Hematopoietic multipotent progenitor cell treated with erythropoietin and hydrocortisone succinate and interleukin-3 and kit ligand, for 4 days (in vitro differentiated cells): Measurements from ENCODE around the gene NMT1.

Experiments
- DNase-seq: peaks from one replicate; pipeline ENCODE4 v3.0.0-alpha.2; 2015

NMT1 gene

GRCh38 chr17:45086391-45086790 is 25.3 kb downstream of the NMT1 start:
- no peak for DNase-seq

- DNase-seq, result no peak
Observed at GRCh38 chr17:45086865-45087503, 25.9 kb downstream of the NMT1 start.

DNA sequence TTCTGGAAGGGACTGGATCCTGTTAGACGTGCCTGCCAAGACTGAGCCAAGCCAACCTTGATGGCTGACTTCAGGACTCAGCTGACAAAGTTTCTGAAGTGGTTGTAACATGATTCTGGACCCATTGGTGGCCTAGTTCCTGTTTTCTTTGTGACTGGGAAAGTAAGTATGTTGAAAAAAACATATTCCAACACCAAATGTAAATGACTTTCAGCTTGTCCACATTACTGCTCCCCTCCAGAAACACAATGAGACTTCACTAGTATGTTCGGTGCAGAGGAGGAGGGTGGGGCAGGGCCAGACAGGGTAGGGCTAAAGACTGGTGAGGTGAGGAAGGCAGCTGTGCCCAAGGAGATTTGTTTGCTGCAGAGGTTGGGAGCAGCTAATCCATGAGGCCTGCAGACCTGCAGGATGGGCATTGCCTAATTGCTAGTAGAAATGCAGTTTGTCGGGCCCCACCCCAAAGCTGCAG is 26.4 kb downstream of the NMT1 start:
- no peak for DNase-seq

GRCh38 chr17:45087978-45088377 is 26.9 kb downstream of the NMT1 start:
- no peak for DNase-seq

GRCh38 chr17:45088741-45089140 is 27.6 kb downstream of the NMT1 start:
- DNase-seq, result no peak

DNA sequence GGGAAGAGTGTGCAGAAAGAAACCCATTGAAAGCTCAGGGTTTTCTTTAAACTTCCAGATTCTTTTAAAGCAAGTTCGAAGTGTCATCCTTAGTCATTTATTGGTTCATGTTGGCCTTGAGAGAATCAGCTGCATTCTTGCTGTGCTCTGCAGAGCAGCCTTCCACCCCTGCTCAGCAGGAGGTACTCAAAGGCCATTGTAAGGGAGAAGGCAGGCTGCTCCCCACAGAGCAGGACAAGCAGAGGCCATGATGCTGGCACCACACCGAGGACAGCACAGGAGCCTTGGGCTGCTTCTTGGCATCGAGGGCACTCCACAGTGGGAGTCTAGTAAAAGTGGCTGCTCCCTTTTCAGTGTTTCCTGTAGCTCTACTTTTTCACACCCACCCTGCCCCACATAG is 29.6 kb downstream of the NMT1 start:
- DNase-seq, result no peak

DNA sequence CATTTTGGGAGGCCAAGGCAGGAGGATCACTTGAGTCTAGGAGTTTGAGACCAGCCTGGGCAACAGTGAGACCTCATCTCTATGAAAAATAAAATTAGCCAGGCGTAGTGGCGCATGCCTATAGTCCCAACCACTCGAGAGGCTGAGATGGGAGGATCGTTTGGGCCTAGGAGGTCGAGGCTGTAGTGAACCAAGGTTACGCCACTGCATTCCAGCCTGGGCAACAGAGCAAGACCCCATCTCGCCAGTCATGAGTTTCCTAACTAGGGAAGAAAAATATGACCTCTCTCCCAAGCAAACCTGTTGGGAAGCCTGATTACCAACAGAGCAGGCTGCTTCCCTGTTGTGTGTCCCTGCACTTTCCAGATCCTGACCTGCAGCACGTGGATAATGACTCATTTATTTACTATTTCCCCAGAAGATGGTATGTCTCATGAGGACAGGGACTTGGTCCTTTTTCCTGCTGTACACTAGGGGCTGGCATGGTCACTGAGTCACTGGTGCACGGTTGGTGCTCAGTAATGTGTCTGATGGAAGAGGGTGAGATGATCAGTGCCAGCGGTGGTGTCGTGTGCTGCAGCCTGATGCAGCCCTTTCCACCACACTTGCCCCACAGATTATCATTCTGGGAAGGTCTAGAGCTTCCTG is 30.8 kb downstream of the NMT1 start:
- DNase-seq, result no peak

DNA sequence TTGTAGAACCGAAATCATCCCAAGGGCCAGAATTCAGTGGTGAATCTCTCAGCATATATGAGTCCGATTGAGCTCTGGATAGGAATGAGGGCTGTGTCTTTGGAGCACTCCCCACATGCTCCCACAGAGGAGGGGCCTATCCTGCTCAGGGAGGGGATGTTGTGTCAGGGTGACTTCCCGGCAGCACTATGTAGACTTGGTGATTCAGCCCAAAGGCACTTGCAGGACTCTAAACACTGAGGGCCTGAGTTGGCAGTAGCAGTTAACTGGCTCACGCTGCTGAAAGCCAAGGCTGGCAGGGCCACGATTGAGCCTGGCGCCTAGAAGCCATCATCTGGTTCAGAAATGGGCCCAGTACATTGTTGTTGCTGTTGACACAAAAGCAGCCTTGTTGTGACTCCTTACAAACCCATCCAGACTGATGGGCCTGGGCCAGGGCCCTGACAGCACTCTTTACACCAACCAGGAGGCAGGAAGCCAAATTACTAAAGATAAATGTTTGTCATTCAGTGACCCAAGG is 31.9 kb downstream of the NMT1 start:
- no peak for DNase-seq

DNA sequence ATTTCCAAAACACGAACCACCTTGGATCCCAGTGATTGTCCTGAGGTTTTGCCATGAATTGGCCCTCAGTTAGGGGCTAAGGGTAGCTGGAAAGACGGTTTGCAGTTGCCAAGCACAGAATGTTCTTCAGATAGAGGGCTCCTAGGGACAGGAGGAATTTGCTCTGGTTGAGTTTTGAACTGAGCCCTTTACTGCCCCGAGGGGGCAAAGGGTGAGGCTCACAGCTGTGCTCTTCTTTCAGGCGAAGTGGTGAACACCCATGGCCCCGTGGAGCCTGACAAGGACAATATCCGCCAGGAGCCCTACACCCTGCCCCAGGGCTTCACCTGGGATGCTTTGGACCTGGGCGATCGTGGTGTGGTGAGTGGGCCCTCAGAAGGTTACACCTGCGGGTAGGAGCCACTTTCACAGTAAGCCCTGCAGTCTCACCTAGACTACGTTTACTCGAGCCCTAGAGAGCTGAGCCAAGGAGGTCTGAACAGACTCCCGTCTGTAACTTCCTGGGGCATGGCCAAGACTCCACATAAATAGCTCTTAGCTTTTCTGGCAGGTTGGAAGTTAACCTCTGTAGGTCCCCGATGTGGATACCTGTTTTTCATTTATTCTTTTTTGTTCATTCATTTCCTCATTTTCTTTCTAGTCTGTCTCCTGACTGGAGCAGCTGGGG is 32.5 kb downstream of the NMT1 start:
- DNase-seq, result no peak

GRCh38 chr17:45096141-45096540 is 35.0 kb downstream of the NMT1 start:
- DNase-seq, result peak; percentile 64

GRCh38 chr17:45096926-45097325 is 35.8 kb downstream of the NMT1 start:
- no peak for DNase-seq

DNA sequence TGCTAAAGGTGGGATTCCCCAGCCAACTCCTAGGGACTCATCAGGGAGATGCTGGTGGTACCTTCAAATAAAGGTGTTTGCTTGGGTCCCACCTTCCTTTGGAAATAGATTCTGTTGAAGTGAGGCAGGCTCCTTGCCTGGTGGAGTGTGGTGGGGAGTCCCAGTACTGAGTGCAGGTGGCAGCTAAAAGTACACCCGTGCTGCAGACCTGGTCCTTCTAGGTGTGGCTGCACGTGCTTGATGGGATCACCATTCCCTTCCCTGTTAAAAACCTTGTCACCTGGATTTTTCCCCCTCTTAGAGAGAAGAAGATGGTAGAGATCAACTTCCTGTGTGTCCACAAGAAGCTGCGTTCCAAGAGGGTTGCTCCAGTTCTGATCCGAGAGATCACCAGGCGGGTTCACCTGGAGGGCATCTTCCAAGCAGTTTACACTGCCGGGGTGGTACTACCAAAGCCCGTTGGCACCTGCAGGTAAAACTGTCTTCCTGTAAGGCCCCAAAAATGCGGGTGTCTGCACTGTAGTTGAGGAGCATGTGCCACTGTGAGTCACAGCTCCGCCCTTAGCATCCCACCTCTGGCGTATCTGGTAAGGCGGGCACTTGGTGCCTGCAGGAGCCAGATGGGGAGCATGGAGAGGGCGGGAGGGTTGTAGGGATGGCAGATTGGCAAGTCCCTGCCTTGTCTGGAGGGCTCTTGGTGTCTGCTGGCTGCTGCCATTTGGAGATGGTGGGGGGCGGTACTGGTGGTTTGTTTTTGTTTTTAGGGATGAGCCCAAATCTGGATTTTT is 37.2 kb downstream of the NMT1 start:
- no peak for DNase-seq

DNA sequence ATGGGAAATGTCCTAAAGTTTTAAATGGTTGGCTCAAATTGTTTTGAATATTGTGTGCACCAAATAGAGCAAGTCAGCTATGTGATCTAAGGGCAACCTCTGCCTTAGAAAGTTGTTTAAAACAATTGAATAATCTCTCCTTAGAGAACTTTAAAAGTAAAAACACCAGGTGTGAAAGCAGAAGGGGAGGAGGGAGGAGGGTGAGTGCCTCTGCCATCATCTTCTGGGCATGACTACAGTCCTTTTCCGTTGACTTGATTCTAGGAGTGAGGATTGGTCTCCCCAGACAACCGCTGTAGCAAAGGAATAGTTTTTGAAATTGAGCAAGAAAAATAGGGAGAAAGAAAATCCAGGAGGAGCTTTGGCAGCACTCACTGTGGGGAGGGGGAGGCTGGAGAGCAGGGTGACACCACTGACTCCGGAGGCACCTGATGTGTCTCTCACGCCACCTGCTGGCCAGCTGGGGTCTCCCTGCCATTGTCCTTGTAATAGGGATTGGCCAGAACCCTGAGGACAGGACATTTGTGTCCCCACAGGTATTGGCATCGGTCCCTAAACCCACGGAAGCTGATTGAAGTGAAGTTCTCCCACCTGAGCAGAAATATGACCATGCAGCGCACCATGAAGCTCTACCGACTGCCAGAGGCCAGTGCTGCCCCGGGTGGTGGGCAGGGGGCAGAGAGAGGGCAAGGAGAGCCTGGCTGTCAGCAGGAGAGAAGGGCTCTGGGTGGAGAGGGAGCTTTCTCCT is 37.9 kb downstream of the NMT1 start:
- peak; percentile 86 for DNase-seq

DNA sequence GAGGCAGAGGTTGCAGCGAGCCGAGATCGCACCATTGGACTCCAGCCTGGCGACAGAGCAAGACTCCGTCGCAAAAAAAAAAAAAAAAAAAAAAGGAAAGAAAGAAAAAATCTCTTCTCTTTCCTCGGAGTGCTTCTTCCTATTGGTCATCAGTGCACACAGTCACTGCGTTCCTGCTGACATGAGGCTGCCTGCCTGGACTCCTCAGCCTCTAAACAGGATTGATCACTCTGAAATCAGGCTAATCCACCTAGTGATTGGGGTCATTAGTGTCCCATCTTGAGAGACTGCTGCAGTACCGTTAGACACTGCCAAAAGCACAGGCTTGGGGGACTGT is 40.4 kb downstream of the NMT1 start:
- no peak for DNase-seq

DNA sequence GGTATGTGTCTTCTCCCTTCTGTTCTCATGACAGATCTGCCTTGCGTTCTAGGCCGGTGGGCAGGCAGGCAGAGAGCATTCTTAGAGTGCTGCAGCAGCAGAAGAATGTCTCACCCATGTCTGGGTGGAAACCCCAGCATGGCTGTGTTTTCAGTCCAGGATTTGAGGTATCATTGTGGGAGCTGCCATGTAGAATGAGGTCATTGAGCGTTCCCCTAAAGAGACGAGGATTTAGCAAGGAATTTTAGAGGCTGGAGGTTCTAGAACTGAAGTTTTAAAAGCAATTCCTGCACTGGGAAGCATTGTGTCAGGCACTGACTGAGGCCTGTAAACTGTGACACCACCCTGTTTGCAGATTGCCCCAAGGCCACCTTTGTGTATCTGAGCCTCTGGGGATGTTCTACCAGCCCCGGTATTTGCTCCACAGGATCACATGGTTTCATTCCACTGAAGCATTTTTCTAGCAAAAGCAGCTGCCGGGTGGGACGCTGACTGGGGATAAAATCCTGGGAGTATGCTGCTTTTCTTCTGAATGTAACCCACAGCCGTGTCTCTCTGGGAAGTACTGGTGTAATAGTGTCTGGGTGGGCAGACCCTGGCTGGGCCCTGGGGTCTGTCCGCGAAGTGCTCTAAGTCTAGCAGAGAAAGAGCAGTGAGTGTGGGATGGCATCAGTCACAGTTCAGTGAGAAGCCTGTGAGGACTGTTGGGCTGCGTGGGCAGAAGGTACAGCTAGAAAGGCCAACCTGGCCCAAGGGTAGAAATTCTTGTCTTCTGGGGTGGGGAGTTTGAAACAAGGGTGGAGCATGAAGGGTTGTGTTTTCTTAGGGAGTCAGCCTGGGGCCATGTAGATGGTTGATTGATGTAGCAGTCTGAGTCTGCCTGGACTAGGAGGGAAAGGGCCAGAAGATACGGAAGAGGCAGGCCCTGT is 41.0 kb downstream of the NMT1 start:
- no peak for DNase-seq

DNA sequence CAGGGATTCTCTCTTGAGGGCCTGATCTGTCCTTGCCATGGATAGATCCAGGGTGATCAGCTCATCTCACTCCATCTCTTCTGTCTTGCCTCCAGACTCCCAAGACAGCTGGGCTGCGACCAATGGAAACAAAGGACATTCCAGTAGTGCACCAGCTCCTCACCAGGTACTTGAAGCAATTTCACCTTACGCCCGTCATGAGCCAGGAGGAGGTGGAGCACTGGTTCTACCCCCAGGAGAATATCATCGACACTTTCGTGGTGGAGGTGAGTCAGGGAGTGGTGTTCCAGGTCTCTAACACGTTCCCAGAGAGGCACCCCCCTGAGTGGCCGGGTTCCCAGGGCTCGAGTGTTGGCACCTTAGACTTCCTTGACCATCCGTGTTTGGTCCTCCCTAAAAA is 41.7 kb downstream of the NMT1 start:
- no peak for DNase-seq

GRCh38 chr17:45103269-45103795 is 42.2 kb downstream of the NMT1 start:
- DNase-seq, result no peak

DNA sequence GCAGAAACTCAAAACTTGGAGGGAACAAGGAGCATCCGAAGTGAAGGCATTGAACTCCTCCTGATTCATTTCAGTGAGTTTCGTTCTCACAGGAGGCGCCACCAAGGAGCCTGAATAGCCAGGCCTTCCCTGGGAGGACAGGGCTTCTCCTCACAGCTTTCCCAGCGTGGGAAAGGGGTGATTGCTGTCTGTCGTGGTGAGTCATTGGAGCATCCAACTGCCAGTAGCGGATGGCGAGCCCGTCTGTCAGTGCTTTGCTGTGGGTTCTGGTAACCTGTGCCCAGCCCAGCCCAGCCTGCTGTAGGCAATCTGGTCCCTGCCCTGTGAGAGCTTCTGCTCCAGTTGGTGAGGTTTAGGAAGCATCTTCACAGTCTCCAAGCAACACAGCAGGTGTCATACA is 42.9 kb downstream of the NMT1 start:
- DNase-seq, result no peak

DNA sequence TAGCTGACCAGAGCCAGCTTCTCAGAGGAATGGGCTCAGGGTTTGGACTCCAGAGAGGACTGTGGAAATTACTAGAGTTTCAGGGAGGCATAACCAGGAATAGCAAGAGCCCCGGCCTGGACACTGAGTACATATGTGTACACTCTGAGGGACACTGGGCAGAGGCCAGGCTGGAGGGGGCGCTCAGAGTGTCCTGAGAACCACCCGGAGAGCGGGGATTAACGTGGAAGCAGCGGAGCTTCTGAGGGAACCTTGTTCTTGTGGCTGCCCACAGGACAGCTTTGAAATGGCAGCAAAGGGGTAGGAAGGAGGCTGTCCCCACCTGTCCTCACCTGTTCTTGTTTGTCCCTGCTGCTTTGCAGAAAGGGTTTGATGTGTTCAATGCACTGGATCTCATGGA is 43.4 kb downstream of the NMT1 start:
- DNase-seq, result no peak

GRCh38 chr17:45104907-45105624 is 43.9 kb downstream of the NMT1 start:
- no peak for DNase-seq

GRCh38 chr17:45106096-45106495 is 45.0 kb downstream of the NMT1 start:
- no peak for DNase-seq
